Skeletal muscle cell (primary cell): ENCODE results near the gene CAPNS1.

Source experiments
- DNase-seq: peaks from one replicate; pipeline ENCODE4 v3.0.0-alpha.2; 2010; ENCODE audit warnings: low read depth
- H3K4me3 ChIP-seq: 2 replicates; pipeline ENCODE4 v1.5.1; 2011; ENCODE audit warnings: low read depth, mild to moderate bottlenecking, control low read depth, low read length, moderate library complexity

Gene CAPNS1

DNA sequence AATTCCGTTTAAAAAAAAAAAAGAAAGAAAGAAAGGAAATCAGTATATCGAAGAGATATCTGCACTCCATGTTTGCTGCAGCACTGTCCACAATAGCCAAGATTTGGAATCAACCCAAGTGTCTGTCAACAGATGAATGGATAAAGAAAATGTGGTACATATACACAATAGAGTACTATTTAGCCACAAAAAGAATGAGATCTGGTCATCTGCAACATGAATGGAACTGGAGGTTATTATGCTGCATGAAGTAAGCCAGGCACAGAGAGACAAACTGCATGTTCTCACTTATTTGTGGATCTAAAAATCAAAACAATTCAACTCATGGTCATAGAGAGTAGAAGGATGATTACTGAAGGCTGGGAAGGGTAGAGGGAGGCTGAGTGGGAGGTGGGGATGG lies 58.3 kb downstream of the CAPNS1 start:
- no peak overlapping the region for H3K4me3 ChIP-seq
- no peak for DNase-seq
